ENCODE measurements around the gene UNC5C.

DNA sequence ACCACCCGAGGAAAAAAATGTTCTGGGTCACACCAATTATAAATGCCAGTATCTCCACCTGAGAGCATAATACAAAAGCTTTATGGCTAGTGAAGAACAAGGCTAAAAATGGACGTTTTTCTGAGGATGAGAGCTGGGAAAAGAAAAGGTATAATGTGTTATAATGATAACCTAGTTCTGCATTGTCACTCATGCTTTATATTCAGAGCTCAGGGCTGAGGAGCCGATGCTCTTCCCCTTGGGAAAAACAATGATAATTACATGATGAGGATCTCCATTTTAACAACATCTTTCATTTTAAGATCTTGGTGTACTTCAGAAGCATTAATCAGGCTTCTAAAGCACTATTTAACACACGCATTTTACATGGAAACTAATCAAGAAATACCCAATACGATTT is 333.7 kb downstream of the UNC5C start:
- TF ChIP-seq, protein P1, sequence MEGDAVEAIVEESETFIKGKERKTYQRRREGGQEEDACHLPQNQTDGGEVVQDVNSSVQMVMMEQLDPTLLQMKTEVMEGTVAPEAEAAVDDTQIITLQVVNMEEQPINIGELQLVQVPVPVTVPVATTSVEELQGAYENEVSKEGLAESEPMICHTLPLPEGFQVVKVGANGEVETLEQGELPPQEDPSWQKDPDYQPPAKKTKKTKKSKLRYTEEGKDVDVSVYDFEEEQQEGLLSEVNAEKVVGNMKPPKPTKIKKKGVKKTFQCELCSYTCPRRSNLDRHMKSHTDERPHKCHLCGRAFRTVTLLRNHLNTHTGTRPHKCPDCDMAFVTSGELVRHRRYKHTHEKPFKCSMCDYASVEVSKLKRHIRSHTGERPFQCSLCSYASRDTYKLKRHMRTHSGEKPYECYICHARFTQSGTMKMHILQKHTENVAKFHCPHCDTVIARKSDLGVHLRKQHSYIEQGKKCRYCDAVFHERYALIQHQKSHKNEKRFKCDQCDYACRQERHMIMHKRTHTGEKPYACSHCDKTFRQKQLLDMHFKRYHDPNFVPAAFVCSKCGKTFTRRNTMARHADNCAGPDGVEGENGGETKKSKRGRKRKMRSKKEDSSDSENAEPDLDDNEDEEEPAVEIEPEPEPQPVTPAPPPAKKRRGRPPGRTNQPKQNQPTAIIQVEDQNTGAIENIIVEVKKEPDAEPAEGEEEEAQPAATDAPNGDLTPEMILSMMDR (conservative IDR thresholded peaks at IDR 0.05; ENCODE audit: low read depth, low read length): no peak
- TF ChIP-seq EZH2 (IDR thresholded peaks at IDR 0.05; ENCODE audit: borderline replicate concordance, low read depth, low read length, poor library complexity, severe bottlenecking): no peak
